Neural crest cell (in vitro differentiated cells): Measurements from ENCODE around the gene GFRA1. TPM values are rescaled to one million over a fixed set of nuclear protein-coding genes. Genes with fewer than 3 reads are reported as not detected.
"Not testable (repeated sequence)": the region's sequence is repeated elsewhere in the genome, so short reads cannot be mapped to it uniquely, and the experiment has no call there.

Experiments used
- DNase-seq: peaks from one replicate; pipeline ENCODE4 v3.0.0; 2021; ENCODE audit warnings: low read depth, mixed read lengths, low spot score
- H3K27ac Mint-ChIP-seq: one replicate; pipeline ENCODE4 v1.8.0; 2021; ENCODE audit warnings: mild to moderate bottlenecking, mixed read lengths; ENCODE audit not compliant: unreplicated experiment
- H3K27me3 Mint-ChIP-seq: 2 replicates; pipeline ENCODE4 v1.8.0; 2021; ENCODE audit warnings: low read depth, mild to moderate bottlenecking, mixed read lengths
- H3K36me3 Mint-ChIP-seq: 2 replicates; pipeline ENCODE4 v1.8.0; 2021; ENCODE audit warnings: low read depth, mild to moderate bottlenecking, mixed read lengths
- H3K4me1 Mint-ChIP-seq: 2 replicates; pipeline ENCODE4 v1.8.0; 2021; ENCODE audit warnings: mixed read lengths
- H3K4me3 Mint-ChIP-seq: one replicate; pipeline ENCODE4 v1.8.0; 2021; ENCODE audit warnings: mild to moderate bottlenecking, mixed read lengths
- H3K9me3 Mint-ChIP-seq: 2 replicates; pipeline ENCODE4 v1.8.0; 2021; ENCODE audit warnings: mixed read lengths
- CTCF ChIP-seq: fragments of 200-600 bp; sonication (generic); conservative IDR thresholded peaks from 2 replicates; pipeline ENCODE4 v1.5.0; 2021; ENCODE audit warnings: antibody characterized with exemption, mild to moderate bottlenecking
- total RNA-seq: library from RNA; stranded (reverse); gene quantifications from 2 replicates; pipeline ENCODE4 v1.2.1, GENCODE V29; 2021

GFRA1 gene
- total RNA-seq, 1 donor from 2014 or later = 72.4 TPM

GRCh38 chr10:116171505-116171904 is 101.5 kb downstream of the GFRA1 start:
- no peak for TF ChIP-seq CTCF
- Mint-ChIP-seq H3K4me1 (peaks cover 24% of the 10 kb centered on the region), H3K36me3 (peaks cover 5% of the 10 kb centered on the region), H3K27me3 (no peaks in the 10 kb centered on the region), H3K9me3 (peaks cover 5% of the 10 kb centered on the region), H3K4me3 (no peak overlapping the region), H3K27ac (no peak overlapping the region)
- DNase-seq = no peak

GRCh38 chr10:116170815-116171250 is 102.2 kb downstream of the GFRA1 start:
- no peak for TF ChIP-seq CTCF
- Mint-ChIP-seq H3K27me3 (no peaks in the 10 kb centered on the region), H3K27ac (peak overlapping the region; percentile 45), H3K9me3 (peaks cover 9% of the 10 kb centered on the region), H3K4me1 (peaks cover 31% of the 10 kb centered on the region), H3K36me3 (peaks cover 9% of the 10 kb centered on the region), H3K4me3 (peak overlapping the region; percentile 3)
- DNase-seq = no peak

GRCh38 chr10:116169782-116170445 is 103.1 kb downstream of the GFRA1 start:
- no peak for TF ChIP-seq CTCF
- Mint-ChIP-seq H3K27ac (no peak overlapping the region), H3K36me3 (peaks cover 10% of the 10 kb centered on the region), H3K9me3 (peaks cover 9% of the 10 kb centered on the region), H3K4me1 (peaks cover 40% of the 10 kb centered on the region), H3K27me3 (no peaks in the 10 kb centered on the region), H3K4me3 (no peak overlapping the region)
- DNase-seq = no peak

GRCh38 chr10:116168745-116169144 is 104.3 kb downstream of the GFRA1 start:
- Mint-ChIP-seq H3K9me3 (peaks cover 9% of the 10 kb centered on the region), H3K4me3 (no peak overlapping the region), H3K27me3 (no peaks in the 10 kb centered on the region), H3K4me1 (peaks cover 52% of the 10 kb centered on the region), H3K36me3 (peaks cover 12% of the 10 kb centered on the region), H3K27ac (no peak overlapping the region)
- no peak for TF ChIP-seq CTCF
- no peak for DNase-seq

GRCh38 chr10:116168329-116168728 is 104.7 kb downstream of the GFRA1 start:
- TF ChIP-seq CTCF = no peak
- no peaks in the 10 kb centered on the region for H3K27me3 Mint-ChIP-seq
- H3K27ac Mint-ChIP-seq = no peak overlapping the region
- H3K36me3 Mint-ChIP-seq = peaks cover 14% of the 10 kb centered on the region
- peaks cover 9% of the 10 kb centered on the region for H3K9me3 Mint-ChIP-seq
- peaks cover 55% of the 10 kb centered on the region for H3K4me1 Mint-ChIP-seq
- H3K4me3 Mint-ChIP-seq = no peak overlapping the region
- DNase-seq = no peak

- H3K4me3 Mint-ChIP-seq, H3K27ac Mint-ChIP-seq, H3K27me3 Mint-ChIP-seq, DNase-seq: not testable (repeated sequence)
- Mint-ChIP-seq H3K36me3 (peaks cover 19% of the 10 kb centered on the region), H3K4me1 (peaks cover 46% of the 10 kb centered on the region), H3K9me3 (peaks cover 11% of the 10 kb centered on the region)
Measured at GRCh38 chr10:116165941-116166340, 107.1 kb downstream of the GFRA1 start.
